HCT116 (cell line): Measurements from ENCODE around the gene POP7. TPM values are rescaled to one million over a fixed set of nuclear protein-coding genes. Genes with fewer than 3 reads are reported as not detected.

Experiments
- ATAC-seq: fragments of 200-7000 bp; cut with Tn5 transposase; 2 replicates; pipeline ENCODE4 v1.9.1; 2020; ENCODE audit warnings: mild to moderate bottlenecking, moderate library complexity
- BruUV-seq: library from RNA; stranded (reverse); fragments of 400-500 nt; replicated peaks from 2 replicates; lab custom pipeline; 2021; lab: Mats Ljungman, UMichigan
- CTCF ChIA-PET: fragments of 300-600 bp; sonication (Branson Sonifier 250); formaldehyde crosslinking; loops from one replicate; lab custom pipeline; 2021; ENCODE audit warnings: antibody characterized with exemption; lab: Charles Lee
- POLR2A ChIA-PET: fragments of 300-600, 350-600 bp; sonication (Branson Sonifier 250); formaldehyde crosslinking; loops from one replicate; lab custom pipeline; 2021; ENCODE audit warnings: antibody characterized with exemption; lab: Charles Lee
- RAD21 ChIA-PET, 2 experiments: fragments of 300-600 bp; sonication (Branson Sonifier 250); formaldehyde crosslinking; loops; one replicate each; lab custom pipeline; 2023; ENCODE audit warnings: low total read pairs in 2 of 2; ENCODE audit not compliant: uncharacterized antibody in 2 of 2, unreplicated experiment in 2 of 2, low non-redundant PET in 1 of 2; lab: Charles Lee
- DNase-seq: peaks from one replicate; pipeline ENCODE4 v3.0.0-alpha.2; 2010; ENCODE audit warnings: low read depth, low spot score
- H2AFZ ChIP-seq: fragments of 200-600 bp; shearing (Covaris generic), sonication (generic); 2 replicates; pipeline ENCODE4 v1.6.1; 2017; ENCODE audit warnings: low read depth, mixed run types, mixed read lengths, antibody characterized with exemption, low read length; ENCODE audit not compliant: poor library complexity, severe bottlenecking
- H3K27ac ChIP-seq: 2 replicates; pipeline ENCODE4 v1.5.1; 2012; ENCODE audit warnings: low read depth, low read length
- H3K27me3 ChIP-seq: fragments of 200-600 bp; sonication (generic); 2 replicates; pipeline ENCODE4 v1.6.1; 2016; ENCODE audit warnings: mixed run types, low read length, mixed read lengths; ENCODE audit not compliant: insufficient read depth
- H3K36me3 ChIP-seq, 2 experiments: fragments of 200-500 bp in 1 of 2; fragments of 200-600 bp in 1 of 2; sonication (Bioruptor generic) in 1 of 2; sonication (generic) in 1 of 2; 2 replicates each; pipeline versions ENCODE4 v1.5.1 to v1.6.1; 2014 to 2016; ENCODE audit warnings: low read length in 2 of 2, inconsistent platforms in 1 of 2, mixed read lengths in 1 of 2, mixed run types in 1 of 2; ENCODE audit not compliant: insufficient read depth in 2 of 2, control insufficient read depth in 1 of 2
- H3K4me1 ChIP-seq, 2 experiments: fragments of 200-600 bp in 1 of 2; sonication (generic) in 1 of 2; 2 replicates each; pipeline versions ENCODE4 v1.5.1 to v1.6.1; 2012 to 2017; ENCODE audit warnings: low read length in 2 of 2, inconsistent platforms in 1 of 2, mild to moderate bottlenecking in 1 of 2, mixed read lengths in 1 of 2, mixed run types in 1 of 2, moderate library complexity in 1 of 2; ENCODE audit not compliant: insufficient read depth in 2 of 2, control insufficient read depth in 1 of 2
- H3K4me2 ChIP-seq: fragments of 200-600 bp; sonication (generic); 2 replicates; pipeline ENCODE4 v1.6.1; 2017; ENCODE audit warnings: mixed run types, low read length, mixed read lengths
- H3K4me3 ChIP-seq, 2 experiments: fragments of 200-600 bp in 1 of 2; sonication (generic) in 1 of 2; replicated peaks in 1 of 2; 2 replicates each; pipeline ENCODE4 v1.5.1; 2011 to 2016; ENCODE audit warnings: low read length in 2 of 2, control low read depth in 1 of 2, low read depth in 1 of 2, mild to moderate bottlenecking in 1 of 2, mixed read lengths in 1 of 2, mixed run types in 1 of 2
- H3K79me2 ChIP-seq: fragments of 200-600 bp; sonication (generic); 2 replicates; pipeline ENCODE4 v1.6.1; 2017; ENCODE audit warnings: mild to moderate bottlenecking, mixed run types, low read length, moderate library complexity, mixed read lengths; ENCODE audit not compliant: insufficient read depth
- H3K9ac ChIP-seq: fragments of 200-600 bp; sonication (generic); 2 replicates; pipeline ENCODE4 v1.6.1; 2016; ENCODE audit warnings: low read length, mixed read lengths
- H3K9me2 ChIP-seq: fragments of 200-600 bp; sonication (generic), shearing (Covaris generic); 2 replicates; pipeline ENCODE4 v1.6.1; 2017; ENCODE audit warnings: mixed run types, mild to moderate bottlenecking, moderate library complexity; ENCODE audit not compliant: insufficient read depth
- H3K9me3 ChIP-seq, 2 experiments: fragments of 200-500 bp in 1 of 2; fragments of 200-600 bp in 1 of 2; sonication (Bioruptor generic) in 1 of 2; sonication (generic) in 1 of 2; 2 replicates each; pipeline ENCODE4 v1.6.1; 2014 to 2017; ENCODE audit warnings: low read length in 2 of 2, mixed read lengths in 2 of 2, inconsistent platforms in 1 of 2, low read depth in 1 of 2, mild to moderate bottlenecking in 1 of 2, mixed run types in 1 of 2, moderate library complexity in 1 of 2; ENCODE audit not compliant: control insufficient read depth in 1 of 2, insufficient read depth in 1 of 2
- H4K20me1 ChIP-seq: fragments of 200-600 bp; sonication (generic), shearing (Covaris generic); 2 replicates; pipeline ENCODE4 v1.6.1; 2017; ENCODE audit warnings: mixed run types, mild to moderate bottlenecking, moderate library complexity; ENCODE audit not compliant: insufficient read depth
- CBX3 ChIP-seq: IDR thresholded peaks from 2 replicates; pipeline ENCODE4 v1.6.1; 2012; ENCODE audit warnings: low read depth
- CEBPB ChIP-seq: IDR thresholded peaks from 2 replicates; pipeline ENCODE4 v1.6.1; 2012; ENCODE audit warnings: low read depth
- EGR1 ChIP-seq: IDR thresholded peaks from 2 replicates; pipeline ENCODE4 v1.6.1; 2012; ENCODE audit warnings: low read depth
- ELF1 ChIP-seq: IDR thresholded peaks from 2 replicates; pipeline ENCODE4 v1.6.1; 2012; ENCODE audit warnings: low read depth, borderline replicate concordance
- EZH2 ChIP-seq: fragments of 200-600 bp; sonication (generic); IDR thresholded peaks from 2 replicates; pipeline ENCODE4 v1.6.1; 2017; ENCODE audit warnings: antibody characterized with exemption, mixed run types
- EZH2phosphoT487 ChIP-seq: fragments of 200-600 bp; IDR thresholded peaks from 2 replicates; pipeline ENCODE4 v1.6.1; 2018; ENCODE audit warnings: antibody characterized with exemption, borderline replicate concordance
- POLR2A ChIP-seq: IDR thresholded peaks from 2 replicates; pipeline ENCODE4 v1.7.0; 2011; ENCODE audit warnings: borderline replicate concordance; ENCODE audit not compliant: insufficient read depth, insufficient read length; ENCODE audit errors: extremely low read depth
- POLR2AphosphoS5 ChIP-seq: IDR thresholded peaks from 2 replicates; pipeline ENCODE4 v1.6.1; 2011; ENCODE audit warnings: mild to moderate bottlenecking, low read depth, low read length, moderate library complexity
- RAD21 ChIP-seq: IDR thresholded peaks from 2 replicates; pipeline ENCODE4 v1.6.1; 2012; ENCODE audit warnings: low read depth, mild to moderate bottlenecking
- SIN3A ChIP-seq: IDR thresholded peaks from 2 replicates; pipeline ENCODE4 v1.6.1; 2012; ENCODE audit warnings: low read depth
- SP1 ChIP-seq: IDR thresholded peaks from 2 replicates; pipeline ENCODE4 v1.6.1; 2012; ENCODE audit warnings: low read depth
- SRF ChIP-seq: IDR thresholded peaks from 2 replicates; pipeline ENCODE4 v1.6.1; 2012; ENCODE audit warnings: low read depth
- TCF7L2 ChIP-seq: IDR thresholded peaks from 2 replicates; pipeline ENCODE4 v1.7.0; 2011; ENCODE audit warnings: borderline replicate concordance, inconsistent platforms; ENCODE audit not compliant: insufficient read depth, insufficient read length; ENCODE audit errors: extremely low read depth
- ZFX ChIP-seq: fragments of 450-650 bp; IDR thresholded peaks from 2 replicates; pipeline ENCODE4 v1.6.1; 2017
- intact Hi-C: fragments of 100-400 bp; cut with micrococcal nuclease; formaldehyde crosslinking; loops from 2 replicates; pipeline ENCODE4 v1.10.0; 2022
- total RNA-seq: library from RNA; stranded (reverse); gene quantifications from one replicate; pipeline ENCODE4 v1.2.1, GENCODE V29; 2021; ENCODE audit not compliant: unreplicated experiment
- TF ChIP-seq, protein P1 (sequence below): IDR thresholded peaks from 2 replicates; pipeline ENCODE4 v1.6.1; 2012
- TF ChIP-seq, protein P2 (sequence below): IDR thresholded peaks from 2 replicates; pipeline ENCODE4 v1.6.1; 2011; ENCODE audit warnings: mild to moderate bottlenecking, low read length, moderate library complexity; ENCODE audit not compliant: insufficient replicate concordance; ENCODE audit errors: extremely low read depth

Gene POP7
- total RNA-seq, 1 experiment from 2014 or later = 67.5 TPM

DNA sequence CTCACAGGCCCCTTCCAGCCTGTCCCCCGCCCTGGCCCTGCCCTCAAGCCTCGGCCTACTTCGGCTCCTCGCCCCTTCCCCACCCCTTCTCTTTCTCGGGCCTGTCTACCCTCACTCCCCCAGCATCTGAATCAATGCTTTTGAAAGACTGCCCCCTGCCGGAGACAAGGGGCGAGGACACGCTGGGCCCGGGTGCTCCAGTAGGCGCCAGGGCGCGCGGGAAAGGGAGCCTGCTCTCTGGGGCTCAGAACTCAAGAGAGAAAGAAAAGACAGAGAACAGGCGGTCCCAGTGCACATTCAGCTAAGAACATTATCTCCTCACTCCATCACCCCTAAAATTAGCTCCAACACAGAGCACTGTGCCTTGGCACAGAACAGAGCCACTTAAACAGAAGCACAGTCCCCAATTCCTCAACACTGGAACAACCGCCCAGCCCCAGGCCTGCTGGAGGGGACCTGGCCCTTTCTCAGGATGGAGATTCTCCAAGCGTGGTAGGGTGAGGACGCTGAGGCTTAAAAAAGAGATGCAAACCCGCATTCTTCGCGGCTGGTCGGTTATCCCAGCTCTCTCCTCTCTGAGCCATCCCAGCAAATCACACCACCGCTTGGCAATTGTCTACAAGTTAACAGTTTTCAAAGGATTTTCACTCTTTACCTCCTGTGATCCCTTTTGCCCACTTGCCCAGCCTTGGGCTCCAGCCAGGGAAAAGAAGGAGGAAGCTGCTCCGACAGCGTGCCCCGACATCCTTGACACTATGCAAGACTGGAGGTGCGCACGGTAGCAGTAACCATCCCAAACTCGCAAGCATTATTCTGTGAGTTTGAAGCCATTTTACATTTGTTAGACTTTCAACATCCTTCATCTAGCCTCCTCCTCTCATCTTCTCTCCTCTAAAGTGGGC is 14.0 kb upstream of the POP7 start (continued):
- TF ChIP-seq RAD21 (peak; percentile 87), EGR1 (no peak)

DNA sequence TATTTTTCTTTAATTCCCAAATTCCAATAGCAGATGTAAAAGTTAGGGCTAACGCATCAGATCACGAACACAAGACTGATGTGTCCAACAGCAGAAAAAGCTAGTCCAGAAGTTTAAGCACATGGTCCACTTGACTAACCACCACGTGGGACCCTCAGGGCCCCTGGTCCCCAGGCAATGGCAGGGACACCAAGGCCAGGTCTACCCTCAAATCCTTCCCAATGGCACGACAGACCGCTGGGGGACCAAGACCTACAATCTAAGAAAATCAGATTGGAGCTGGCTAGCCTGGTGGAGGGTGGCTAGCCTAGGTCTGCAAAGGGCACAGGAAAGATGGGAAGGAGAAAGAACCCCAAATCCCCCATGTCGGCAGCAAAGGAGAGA is 13.4 kb upstream of the POP7 start:
- Histone ChIP-seq H3K9me3 (no peaks in the 10 kb centered on the region), H3K79me2 (peaks cover 61% of the 10 kb centered on the region), H3K9ac (peak overlapping the region; percentile 92), H3K27ac (peak overlapping the region; percentile 90; the same call in 1 of the 2 replicates), H3K36me3 (peaks cover 10 to 15% of the 10 kb centered on the region in 2 experiments; a peak in 3 of 4 replicates), H3K9me2 (no peaks in the 10 kb centered on the region), H3K27me3 (no peaks in the 10 kb centered on the region), H3K4me3 (peak overlapping the region; percentile 87 to 89), H3K4me1 (peaks cover 18 to 33% of the 10 kb centered on the region in 2 experiments; a peak in 3 of 4 replicates), H2AFZ (no peak overlapping the region), H3K4me2 (peak overlapping the region; percentile 74), H4K20me1 (no peaks in the 10 kb centered on the region)
- DNase-seq = no peak
- RAD21 ChIA-PET = no interaction called here
- CTCF ChIA-PET = interaction anchor here (1.2 to 5.1 kb wide), 6 partner anchors 10 to 133 kb away, joined by 3 to 25 read pairs (median 4); partner anchors contain the start of gene POP7
- POLR2A ChIA-PET = no interaction called here
- BruUV-seq = no TSS peak
- intact Hi-C loops = loop anchor here (5.0 kb wide), 1 partner anchor 60 kb away; no protein-coding TSS in a partner anchor
- TF ChIP-seq SIN3A = no peak
- TF ChIP-seq TCF7L2 = no peak
- TF ChIP-seq POLR2A = no peak
- TF ChIP-seq, protein P1, sequence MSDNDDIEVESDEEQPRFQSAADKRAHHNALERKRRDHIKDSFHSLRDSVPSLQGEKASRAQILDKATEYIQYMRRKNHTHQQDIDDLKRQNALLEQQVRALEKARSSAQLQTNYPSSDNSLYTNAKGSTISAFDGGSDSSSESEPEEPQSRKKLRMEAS = no peak
- TF ChIP-seq EZH2phosphoT487 = no peak
- TF ChIP-seq CEBPB = no peak
- TF ChIP-seq ZFX = no peak
- TF ChIP-seq POLR2AphosphoS5 = no peak
- no peak for TF ChIP-seq SRF
- no peak for TF ChIP-seq ELF1
- no peak for TF ChIP-seq RAD21
- TF ChIP-seq EZH2 = no peak
- no peak for TF ChIP-seq CBX3
- no peak for TF ChIP-seq SP1
- TF ChIP-seq, protein P2, sequence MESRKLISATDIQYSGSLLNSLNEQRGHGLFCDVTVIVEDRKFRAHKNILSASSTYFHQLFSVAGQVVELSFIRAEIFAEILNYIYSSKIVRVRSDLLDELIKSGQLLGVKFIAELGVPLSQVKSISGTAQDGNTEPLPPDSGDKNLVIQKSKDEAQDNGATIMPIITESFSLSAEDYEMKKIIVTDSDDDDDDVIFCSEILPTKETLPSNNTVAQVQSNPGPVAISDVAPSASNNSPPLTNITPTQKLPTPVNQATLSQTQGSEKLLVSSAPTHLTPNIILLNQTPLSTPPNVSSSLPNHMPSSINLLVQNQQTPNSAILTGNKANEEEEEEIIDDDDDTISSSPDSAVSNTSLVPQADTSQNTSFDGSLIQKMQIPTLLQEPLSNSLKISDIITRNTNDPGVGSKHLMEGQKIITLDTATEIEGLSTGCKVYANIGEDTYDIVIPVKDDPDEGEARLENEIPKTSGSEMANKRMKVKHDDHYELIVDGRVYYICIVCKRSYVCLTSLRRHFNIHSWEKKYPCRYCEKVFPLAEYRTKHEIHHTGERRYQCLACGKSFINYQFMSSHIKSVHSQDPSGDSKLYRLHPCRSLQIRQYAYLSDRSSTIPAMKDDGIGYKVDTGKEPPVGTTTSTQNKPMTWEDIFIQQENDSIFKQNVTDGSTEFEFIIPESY = no peak
- ATAC-seq = no peak
